Loucy (cell line): ENCODE data around the gene GIMAP5.
A peak's percentile ranks its signal among the peaks of the same experiment; 100 is the strongest.

Source experiments
- H2AFZ ChIP-seq: fragments of 200-600 bp; sonication (generic); 2 replicates; pipeline ENCODE4 v1.6.0; 2016; ENCODE audit warnings: antibody characterized with exemption, mild to moderate bottlenecking, low read length, moderate library complexity
- H3F3A ChIP-seq: fragments of 200-600 bp; 2 replicates; pipeline ENCODE4 v1.6.0; 2016; ENCODE audit warnings: antibody characterized with exemption, low read depth, mild to moderate bottlenecking
- H3K27me3 ChIP-seq: fragments of 200-600 bp; sonication (generic); 2 replicates; pipeline ENCODE4 v1.6.1; 2014; ENCODE audit warnings: low read length, mild to moderate bottlenecking; ENCODE audit not compliant: insufficient read depth, poor library complexity, severe bottlenecking
- H3K36me3 ChIP-seq: fragments of 200-600 bp; sonication (generic); 2 replicates; pipeline ENCODE4 v1.6.1; 2016; ENCODE audit warnings: low read length; ENCODE audit not compliant: insufficient read depth
- H3K4me1 ChIP-seq: fragments of 200-600 bp; sonication (generic); 2 replicates; pipeline ENCODE4 v1.5.1; 2014; ENCODE audit warnings: low read length, mild to moderate bottlenecking; ENCODE audit not compliant: insufficient read depth, poor library complexity, severe bottlenecking
- H3K4me2 ChIP-seq: fragments of 200-600 bp; sonication (generic); 2 replicates; pipeline ENCODE4 v1.6.0; 2014; ENCODE audit warnings: antibody characterized with exemption, low read length, low read depth, mild to moderate bottlenecking; ENCODE audit not compliant: poor library complexity, severe bottlenecking
- H3K4me3 ChIP-seq: fragments of 200-600 bp; sonication (generic); 2 replicates; pipeline ENCODE4 v1.5.1; 2014; ENCODE audit warnings: low read length, mild to moderate bottlenecking, mixed read lengths; ENCODE audit not compliant: poor library complexity, severe bottlenecking
- H3K79me2 ChIP-seq: fragments of 200-600 bp; sonication (generic); 2 replicates; pipeline ENCODE4 v1.6.1; 2014; ENCODE audit warnings: low read length; ENCODE audit not compliant: insufficient read depth
- H3K9ac ChIP-seq: fragments of 200-600 bp; sonication (generic); 2 replicates; pipeline ENCODE4 v1.6.0; 2014; ENCODE audit warnings: mild to moderate bottlenecking, low read depth, low read length, moderate library complexity; ENCODE audit not compliant: poor library complexity, severe bottlenecking
- H3K9me2 ChIP-seq: fragments of 200-600 bp; sonication (generic); replicated peaks from 2 replicates; pipeline ENCODE4 v1.6.1; 2016; ENCODE audit warnings: low read depth, low read length, mixed read lengths
- H3K9me3 ChIP-seq: fragments of 200-600 bp; sonication (generic); 2 replicates; pipeline ENCODE4 v1.6.1; 2014; ENCODE audit warnings: mild to moderate bottlenecking, antibody characterized with exemption, low read length, low read depth; ENCODE audit not compliant: insufficient read depth
- H4K20me1 ChIP-seq: fragments of 200-600 bp; sonication (generic); 2 replicates; pipeline ENCODE4 v1.6.0; 2014; ENCODE audit warnings: antibody characterized with exemption, low read length, mild to moderate bottlenecking; ENCODE audit not compliant: insufficient read depth, poor library complexity, severe bottlenecking
- CTCF ChIP-seq: fragments of 200-600 bp; sonication (generic); conservative IDR thresholded peaks from 2 replicates; pipeline ENCODE4 v1.5.1; 2014; ENCODE audit warnings: mild to moderate bottlenecking, antibody characterized with exemption, low read length
- EZH2phosphoT487 ChIP-seq: fragments of 200-600 bp; IDR thresholded peaks from 2 replicates; pipeline ENCODE4 v1.6.1; 2018; ENCODE audit warnings: antibody characterized with exemption, mild to moderate bottlenecking, moderate library complexity, borderline replicate concordance

The GIMAP5 gene

DNA sequence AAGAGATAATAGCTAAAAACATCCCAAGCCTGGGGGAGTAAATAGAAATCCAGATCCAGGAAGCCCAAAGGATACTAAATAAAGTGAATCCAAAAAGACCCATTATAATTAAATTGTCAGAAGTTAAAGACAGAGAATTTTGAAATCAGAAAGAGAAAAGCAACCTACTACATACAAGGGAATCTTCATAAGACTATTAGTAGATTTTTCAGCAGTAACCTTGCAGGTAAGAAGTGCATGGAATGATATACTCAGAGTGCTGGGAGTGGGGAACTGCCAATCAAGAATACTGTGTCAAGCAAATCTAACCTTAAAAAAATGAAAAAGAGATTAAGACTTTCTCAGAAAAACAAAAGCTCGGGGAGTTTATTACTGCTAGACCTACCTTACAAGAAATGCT, 34.0 kb upstream of the GIMAP5 start:
- H3K4me2 ChIP-seq: no peak overlapping the region
- no peak overlapping the region for H3K4me3 ChIP-seq
- no peaks in the 10 kb centered on the region for H3K79me2 ChIP-seq
- H3F3A ChIP-seq: no peaks in the 10 kb centered on the region
- H3K9ac ChIP-seq: no peak overlapping the region
- no peaks in the 10 kb centered on the region for H3K4me1 ChIP-seq
- TF ChIP-seq CTCF (no peak), EZH2phosphoT487 (no peak)
- H3K9me3 ChIP-seq: peaks cover 38% of the 10 kb centered on the region
- no peaks in the 10 kb centered on the region for H3K27me3 ChIP-seq
- H3K36me3 ChIP-seq: no peaks in the 10 kb centered on the region
- no peaks in the 10 kb centered on the region for H4K20me1 ChIP-seq
- H3K9me2 ChIP-seq: no peaks in the 10 kb centered on the region
- no peak overlapping the region for H2AFZ ChIP-seq

DNA sequence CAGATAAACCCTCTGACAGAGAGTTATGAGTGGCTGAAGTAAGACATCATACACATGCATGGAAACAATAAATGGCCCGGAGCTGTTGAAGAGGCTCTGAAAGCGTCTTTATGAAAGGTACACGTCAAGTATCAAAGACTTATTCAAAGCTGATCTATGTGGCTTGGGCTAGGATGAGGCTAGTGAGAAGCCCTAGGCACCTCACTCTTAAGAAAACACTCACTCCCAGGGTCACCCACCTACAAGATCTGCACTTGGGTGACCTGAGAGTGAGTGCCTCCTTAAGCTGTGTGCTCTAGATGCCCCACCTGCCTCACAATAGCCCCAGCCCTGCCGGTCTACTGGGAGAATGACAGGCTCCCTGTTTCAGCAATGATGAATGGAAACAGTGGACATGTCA, 21.9 kb upstream of the GIMAP5 start:
- H3K4me1 ChIP-seq: peaks cover 41% of the 10 kb centered on the region
- peaks cover 8% of the 10 kb centered on the region; the same call in 1 of the 2 replicates for H3K9me3 ChIP-seq
- TF ChIP-seq EZH2phosphoT487 (no peak), CTCF (no peak)
- H3K36me3 ChIP-seq: peaks cover 6% of the 10 kb centered on the region; the same call in 1 of the 2 replicates
- no peaks in the 10 kb centered on the region for H4K20me1 ChIP-seq
- peaks cover 39% of the 10 kb centered on the region for H3K79me2 ChIP-seq
- no peak overlapping the region for H2AFZ ChIP-seq
- no peaks in the 10 kb centered on the region for H3F3A ChIP-seq
- no peak overlapping the region for H3K4me3 ChIP-seq
- H3K4me2 ChIP-seq: peak overlapping the region; percentile 84
- H3K27me3 ChIP-seq: no peaks in the 10 kb centered on the region
- H3K9ac ChIP-seq: peak overlapping the region; percentile 88
- no peaks in the 10 kb centered on the region for H3K9me2 ChIP-seq

GRCh38 chr7:150715738-150716137, 21.5 kb upstream of the GIMAP5 start:
- Histone ChIP-seq H3K9me2 (no peaks in the 10 kb centered on the region), H3K36me3 (peaks cover 9% of the 10 kb centered on the region; the same call in 1 of the 2 replicates), H3F3A (no peaks in the 10 kb centered on the region), H3K9me3 (peaks cover 8% of the 10 kb centered on the region; the same call in 1 of the 2 replicates), H4K20me1 (no peaks in the 10 kb centered on the region), H3K4me2 (peak overlapping the region; percentile 84), H3K9ac (peak overlapping the region; percentile 88), H3K4me3 (peak overlapping the region; percentile 77), H3K4me1 (peaks cover 41% of the 10 kb centered on the region), H3K79me2 (peaks cover 43% of the 10 kb centered on the region), H3K27me3 (no peaks in the 10 kb centered on the region), H2AFZ (no peak overlapping the region)
- TF ChIP-seq EZH2phosphoT487: no peak
- TF ChIP-seq CTCF: no peak
